Osteoblast (primary cell): ENCODE measurements around the gene KLKB1. TPM values are rescaled to one million over a fixed set of nuclear protein-coding genes. Genes with fewer than 3 reads are reported as not detected.
A peak's percentile ranks its signal among the peaks of the same experiment; 100 is the strongest.

Experiments
- DNase-seq: peaks from one replicate; pipeline ENCODE4 v3.0.0; 2011; ENCODE audit warnings: low spot score, mixed read lengths; ENCODE audit not compliant: insufficient read length; ENCODE audit errors: missing footprints
- H2AFZ ChIP-seq: 2 replicates; pipeline ENCODE4 v1.6.0; 2011; ENCODE audit warnings: mild to moderate bottlenecking, low read length
- H3K27ac ChIP-seq: 2 replicates; pipeline ENCODE4 v1.5.1; 2011; ENCODE audit warnings: mild to moderate bottlenecking, low read depth, low read length, moderate library complexity
- H3K27me3 ChIP-seq: 2 replicates; pipeline ENCODE4 v1.6.0; 2012; ENCODE audit warnings: mild to moderate bottlenecking, control low read depth, inconsistent platforms, low read length, moderate library complexity; ENCODE audit not compliant: insufficient read depth
- H3K36me3 ChIP-seq: 2 replicates; pipeline ENCODE4 v1.5.1; 2011; ENCODE audit warnings: mild to moderate bottlenecking, low read length, control low read depth, moderate library complexity; ENCODE audit not compliant: insufficient read depth
- H3K4me1 ChIP-seq: 2 replicates; pipeline ENCODE4 v1.5.1; 2011; ENCODE audit warnings: mild to moderate bottlenecking, low read length, control low read depth, moderate library complexity; ENCODE audit not compliant: insufficient read depth
- H3K4me2 ChIP-seq: 2 replicates; pipeline ENCODE4 v1.6.0; 2011; ENCODE audit warnings: mild to moderate bottlenecking, low read length; ENCODE audit not compliant: insufficient read depth
- H3K4me3 ChIP-seq: fragments of 200-600 bp; sonication (generic); 3 replicates; pipeline ENCODE4 v1.5.1; 2012; ENCODE audit warnings: mild to moderate bottlenecking, low read length, inconsistent platforms; ENCODE audit not compliant: insufficient read depth
- H3K79me2 ChIP-seq: 2 replicates; pipeline ENCODE4 v1.6.0; 2012; ENCODE audit warnings: mild to moderate bottlenecking, low read length, control low read depth, inconsistent platforms; ENCODE audit not compliant: insufficient read depth
- H3K9me3 ChIP-seq: 2 replicates; pipeline ENCODE4 v1.5.1; 2011; ENCODE audit warnings: low read depth, low read length, control low read depth
- H4K20me1 ChIP-seq: 2 replicates; pipeline ENCODE4 v1.6.0; 2012; ENCODE audit warnings: mild to moderate bottlenecking, low read length, control low read depth; ENCODE audit not compliant: insufficient read depth
- total RNA-seq: library from RNA; depleted of rRNA; stranded (reverse); fragments of >200 nt; gene quantifications from 2 replicates; pipeline ENCODE4 v1.2.3, GENCODE V29; 2012
- TF ChIP-seq, protein P1 (sequence below): IDR thresholded peaks from 2 replicates; pipeline ENCODE4 v1.5.1; 2011; ENCODE audit warnings: mild to moderate bottlenecking, low read depth, low read length, moderate library complexity; ENCODE audit errors: extremely low read depth

Gene KLKB1
- total RNA-seq, 1 donor, result not detected

DNA sequence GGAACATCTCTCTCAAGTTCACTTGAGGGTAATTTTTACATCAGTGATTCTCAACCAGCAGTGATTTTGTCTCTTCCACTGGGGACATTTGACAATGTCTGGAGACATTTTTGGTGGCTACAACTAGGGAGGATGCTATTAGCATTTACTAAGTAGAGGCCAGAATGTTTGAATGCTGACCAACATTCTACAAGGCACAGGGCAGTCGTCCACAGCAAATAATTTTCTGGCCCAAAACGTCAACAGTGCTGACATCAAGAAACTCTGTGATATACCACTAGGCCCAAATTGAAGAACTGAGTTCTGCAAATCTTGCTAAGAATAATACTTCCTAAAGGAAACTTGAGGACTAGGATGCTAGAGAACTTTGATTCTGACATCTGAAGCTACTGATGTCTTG lies 7.1 kb downstream of the KLKB1 start:
- Histone ChIP-seq H3K79me2 (no peaks in the 10 kb centered on the region), H3K27me3 (no peaks in the 10 kb centered on the region), H4K20me1 (no peaks in the 10 kb centered on the region), H3K36me3 (no peaks in the 10 kb centered on the region), H3K4me3 (no peak overlapping the region), H2AFZ (no peak overlapping the region), H3K27ac (no peak overlapping the region), H3K9me3 (no peaks in the 10 kb centered on the region), H3K4me1 (no peaks in the 10 kb centered on the region), H3K4me2 (no peak overlapping the region)
- no peak for DNase-seq
- TF ChIP-seq, protein P1, sequence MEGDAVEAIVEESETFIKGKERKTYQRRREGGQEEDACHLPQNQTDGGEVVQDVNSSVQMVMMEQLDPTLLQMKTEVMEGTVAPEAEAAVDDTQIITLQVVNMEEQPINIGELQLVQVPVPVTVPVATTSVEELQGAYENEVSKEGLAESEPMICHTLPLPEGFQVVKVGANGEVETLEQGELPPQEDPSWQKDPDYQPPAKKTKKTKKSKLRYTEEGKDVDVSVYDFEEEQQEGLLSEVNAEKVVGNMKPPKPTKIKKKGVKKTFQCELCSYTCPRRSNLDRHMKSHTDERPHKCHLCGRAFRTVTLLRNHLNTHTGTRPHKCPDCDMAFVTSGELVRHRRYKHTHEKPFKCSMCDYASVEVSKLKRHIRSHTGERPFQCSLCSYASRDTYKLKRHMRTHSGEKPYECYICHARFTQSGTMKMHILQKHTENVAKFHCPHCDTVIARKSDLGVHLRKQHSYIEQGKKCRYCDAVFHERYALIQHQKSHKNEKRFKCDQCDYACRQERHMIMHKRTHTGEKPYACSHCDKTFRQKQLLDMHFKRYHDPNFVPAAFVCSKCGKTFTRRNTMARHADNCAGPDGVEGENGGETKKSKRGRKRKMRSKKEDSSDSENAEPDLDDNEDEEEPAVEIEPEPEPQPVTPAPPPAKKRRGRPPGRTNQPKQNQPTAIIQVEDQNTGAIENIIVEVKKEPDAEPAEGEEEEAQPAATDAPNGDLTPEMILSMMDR, result no peak

DNA sequence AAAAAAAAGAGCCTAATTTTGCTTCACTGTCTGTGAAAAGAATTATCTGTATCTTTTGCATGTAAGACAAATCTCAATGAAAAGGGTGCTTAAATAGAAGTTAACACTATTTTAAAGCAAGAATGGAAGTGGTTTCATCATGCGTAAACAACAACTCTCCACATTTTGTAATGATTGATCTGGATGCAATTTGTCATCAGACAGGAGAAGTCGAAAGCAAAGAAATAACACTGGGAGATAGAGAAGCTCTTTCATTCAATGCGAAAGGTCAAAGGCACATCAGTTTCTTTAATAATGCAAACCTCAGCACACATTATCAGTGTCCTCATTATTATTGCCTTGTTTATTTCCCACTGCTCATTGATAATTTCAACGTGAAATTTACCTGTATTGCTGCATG lies 8.8 kb downstream of the KLKB1 start:
- no peaks in the 10 kb centered on the region for H3K4me1 ChIP-seq
- no peaks in the 10 kb centered on the region for H3K27me3 ChIP-seq
- no peak overlapping the region for H3K27ac ChIP-seq
- H3K36me3 ChIP-seq, result no peaks in the 10 kb centered on the region
- H3K9me3 ChIP-seq, result no peaks in the 10 kb centered on the region
- no peak for DNase-seq
- H2AFZ ChIP-seq, result no peak overlapping the region
- H3K4me3 ChIP-seq, result no peak overlapping the region
- H3K79me2 ChIP-seq, result no peaks in the 10 kb centered on the region
- H3K4me2 ChIP-seq, result no peak overlapping the region
- TF ChIP-seq, protein P1, result no peak
- H4K20me1 ChIP-seq, result no peaks in the 10 kb centered on the region

DNA sequence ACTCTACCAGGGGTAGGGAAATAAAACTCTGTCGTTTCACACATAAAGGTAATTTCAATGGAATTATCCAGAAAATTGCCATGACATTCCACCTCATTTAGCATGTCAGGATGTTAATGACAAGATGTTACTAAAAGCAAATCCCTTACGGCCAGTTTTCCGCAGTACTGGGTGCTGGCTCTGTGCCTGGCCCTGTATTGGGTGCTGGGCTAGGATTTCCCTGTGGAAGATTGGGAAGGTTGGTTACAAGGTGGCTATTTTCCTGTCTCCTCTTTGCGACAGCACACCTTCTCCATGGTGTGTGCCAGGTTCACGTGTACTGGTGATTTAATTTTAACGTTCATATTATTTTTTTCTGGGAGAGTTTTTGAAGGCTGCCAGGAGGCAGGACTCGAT lies 13.1 kb downstream of the KLKB1 start:
- TF ChIP-seq, protein P1, result no peak
- Histone ChIP-seq H3K4me3 (no peak overlapping the region), H2AFZ (no peak overlapping the region), H3K79me2 (no peaks in the 10 kb centered on the region), H3K4me1 (no peaks in the 10 kb centered on the region), H3K9me3 (no peaks in the 10 kb centered on the region), H4K20me1 (no peaks in the 10 kb centered on the region), H3K4me2 (no peak overlapping the region), H3K27me3 (no peaks in the 10 kb centered on the region), H3K36me3 (no peaks in the 10 kb centered on the region), H3K27ac (no peak overlapping the region)
- DNase-seq, result peak; percentile 3

DNA sequence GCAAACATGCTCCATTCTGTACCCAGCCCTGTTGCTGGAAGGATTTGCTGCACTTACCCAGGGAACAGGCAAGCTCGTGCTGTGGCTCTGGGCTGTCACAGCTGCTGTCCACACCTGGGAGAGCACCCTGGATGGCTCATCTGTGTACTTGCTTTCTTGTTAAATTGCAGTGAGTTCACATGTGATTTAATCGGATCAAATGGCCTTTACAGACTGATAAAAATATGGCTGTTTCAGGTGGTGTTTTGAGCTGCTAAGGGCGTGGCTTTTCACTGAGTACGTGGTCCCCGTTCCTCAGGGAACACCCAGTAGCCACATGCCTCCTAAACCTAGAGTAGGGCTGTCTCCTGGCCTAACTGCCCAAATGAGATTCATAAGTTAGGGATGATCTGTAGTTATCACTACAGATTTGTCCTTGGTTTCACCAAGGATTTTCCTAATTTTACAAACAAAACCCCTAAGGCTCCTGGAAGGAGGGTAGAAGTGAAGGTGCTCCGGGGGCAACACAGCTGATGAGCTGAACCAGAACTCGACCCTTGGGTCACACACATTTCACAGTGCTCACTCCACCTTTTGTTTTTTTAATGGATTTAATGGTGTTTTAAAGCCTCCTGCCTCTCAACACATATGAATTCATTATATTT lies 13.7 kb downstream of the KLKB1 start:
- Histone ChIP-seq H3K4me2 (no peak overlapping the region), H3K36me3 (no peaks in the 10 kb centered on the region)

More for the DNA sequence above, 13.7 kb downstream of the KLKB1 start:
- Histone ChIP-seq H3K27ac (no peak overlapping the region), H3K4me1 (no peaks in the 10 kb centered on the region), H4K20me1 (no peaks in the 10 kb centered on the region), H3K27me3 (no peaks in the 10 kb centered on the region), H3K9me3 (no peaks in the 10 kb centered on the region), H2AFZ (no peak overlapping the region), H3K79me2 (no peaks in the 10 kb centered on the region), H3K4me3 (no peak overlapping the region)
- DNase-seq, result no peak
- TF ChIP-seq, protein P1, result no peak
